NT2/D1 (cell line): Measurements from ENCODE around the gene CD58.
"Not testable (repeated sequence)": the region's sequence is repeated elsewhere in the genome, so short reads cannot be mapped to it uniquely, and the experiment has no call there.

Source experiments
- DNase-seq: peaks from one replicate; pipeline ENCODE4 v3.0.0-alpha.2; 2011; ENCODE audit warnings: low read depth, low spot score
- H3K27me3 ChIP-seq: 2 replicates; pipeline ENCODE4 v1.6.0; 2011; ENCODE audit warnings: mild to moderate bottlenecking; ENCODE audit not compliant: insufficient read length, insufficient read depth
- H3K36me3 ChIP-seq: 2 replicates; pipeline ENCODE4 v1.6.1; 2011; ENCODE audit warnings: mild to moderate bottlenecking, low read length, mixed read lengths; ENCODE audit not compliant: insufficient read depth, insufficient read length
- H3K4me1 ChIP-seq: 2 replicates; pipeline ENCODE4 v1.5.1; 2011; ENCODE audit not compliant: insufficient read depth, insufficient read length
- H3K4me3 ChIP-seq: 2 replicates; pipeline ENCODE4 v1.5.1; 2011; ENCODE audit warnings: low read depth; ENCODE audit not compliant: insufficient read length
- H3K9ac ChIP-seq: 2 replicates; pipeline ENCODE4 v1.6.0; 2011; ENCODE audit warnings: low read depth; ENCODE audit not compliant: insufficient read length
- H3K9me3 ChIP-seq: 2 replicates; pipeline ENCODE4 v1.5.1; 2011; ENCODE audit warnings: mild to moderate bottlenecking, low read length; ENCODE audit not compliant: insufficient read depth
- SUZ12 ChIP-seq: IDR thresholded peaks from 2 replicates; pipeline ENCODE4 v1.6.1; 2011; ENCODE audit not compliant: insufficient read length, insufficient read depth; ENCODE audit errors: extremely low read depth
- YY1 ChIP-seq: IDR thresholded peaks from 2 replicates; pipeline ENCODE4 v1.6.1; 2011; ENCODE audit not compliant: insufficient read length, insufficient read depth
- ZNF274 ChIP-seq: IDR thresholded peaks from 2 replicates; pipeline ENCODE4 v1.6.1; 2011; ENCODE audit warnings: mild to moderate bottlenecking, low read depth, low read length

Gene CD58

GRCh38 chr1:116570358-116571214 lies at the start of gene CD58:
TSS of gene CD58 (minus strand) at chr1:116571026. CDS start at chr1:116570972, 54 bp downstream.
- DNase-seq, result peak; percentile 84
- Histone ChIP-seq H3K4me3 (peak within 1 kb of the TSS; percentile 72), H3K9ac (peak within 1 kb of the TSS; percentile 81), H3K9me3 (no peaks in the 10 kb centered on the region), H3K4me1 (peaks cover 19% of the 10 kb centered on the region), H3K27me3 (peaks cover 5% of the 10 kb centered on the region), H3K36me3 (peaks cover 5% of the 10 kb centered on the region)
- no peak for TF ChIP-seq SUZ12
- TF ChIP-seq ZNF274, result no peak
- no peak for TF ChIP-seq YY1

GRCh38 chr1:116620392-116620791 lies 49.6 kb upstream of the CD58 start:
- H3K36me3 ChIP-seq, H3K4me1 ChIP-seq, DNase-seq, H3K27me3 ChIP-seq, H3K9me3 ChIP-seq, H3K4me3 ChIP-seq, H3K9ac ChIP-seq: not testable (repeated sequence)

GRCh38 chr1:116619106-116619505 lies 48.3 kb upstream of the CD58 start:
- DNase-seq, H3K4me3 ChIP-seq, H3K9ac ChIP-seq, H3K9me3 ChIP-seq, H3K36me3 ChIP-seq, H3K27me3 ChIP-seq, H3K4me1 ChIP-seq: not testable (repeated sequence)

GRCh38 chr1:116617808-116618207 lies 47.0 kb upstream of the CD58 start:
- not testable (repeated sequence) for H3K27me3 ChIP-seq, DNase-seq, H3K9ac ChIP-seq, H3K4me1 ChIP-seq, H3K4me3 ChIP-seq, H3K9me3 ChIP-seq
- peaks cover 17% of the 10 kb centered on the region for H3K36me3 ChIP-seq

GRCh38 chr1:116613825-116614224 lies 43.0 kb upstream of the CD58 start:
- not testable (repeated sequence) for H3K4me1 ChIP-seq, DNase-seq, H3K9ac ChIP-seq, H3K27me3 ChIP-seq, H3K9me3 ChIP-seq, H3K4me3 ChIP-seq
- peaks cover 22% of the 10 kb centered on the region for H3K36me3 ChIP-seq

- DNase-seq, H3K27me3 ChIP-seq, H3K9me3 ChIP-seq, H3K9ac ChIP-seq, H3K4me1 ChIP-seq, H3K4me3 ChIP-seq: not testable (repeated sequence)
- peaks cover 29% of the 10 kb centered on the region for H3K36me3 ChIP-seq
These were observed 39.1 kb upstream of the CD58 start for GRCh38 chr1:116609801-116610371.

- DNase-seq, H3K9ac ChIP-seq, H3K9me3 ChIP-seq, H3K4me3 ChIP-seq, H3K27me3 ChIP-seq, H3K4me1 ChIP-seq: not testable (repeated sequence)
- H3K36me3 ChIP-seq, result peaks cover 26% of the 10 kb centered on the region
These were observed 38.0 kb upstream of the CD58 start for GRCh38 chr1:116608841-116609240.

- H3K27me3 ChIP-seq, H3K9ac ChIP-seq, H3K4me1 ChIP-seq, H3K4me3 ChIP-seq, DNase-seq, H3K9me3 ChIP-seq: not testable (repeated sequence)
- peaks cover 23% of the 10 kb centered on the region for H3K36me3 ChIP-seq
These were observed 37.3 kb upstream of the CD58 start for GRCh38 chr1:116608151-116608550.

GRCh38 chr1:116607463-116607862 lies 36.6 kb upstream of the CD58 start:
- not testable (repeated sequence) for H3K4me3 ChIP-seq, H3K27me3 ChIP-seq, DNase-seq, H3K9me3 ChIP-seq, H3K4me1 ChIP-seq, H3K9ac ChIP-seq
- H3K36me3 ChIP-seq, result peaks cover 19% of the 10 kb centered on the region

- not testable (repeated sequence) for H3K9me3 ChIP-seq, H3K27me3 ChIP-seq, DNase-seq, H3K4me3 ChIP-seq, H3K4me1 ChIP-seq, H3K9ac ChIP-seq
- peaks cover 20% of the 10 kb centered on the region for H3K36me3 ChIP-seq
These were observed 35.2 kb upstream of the CD58 start for GRCh38 chr1:116606067-116606466.
